ENCODE data around the gene TRMT61A. TPM values are rescaled to one million over a fixed set of nuclear protein-coding genes. Genes with fewer than 3 reads are reported as not detected.

The TRMT61A gene
- total and polyA plus RNA-seq, 2 of the 13 experiments (the other 11 are each of a cell fraction or from before 2014, with no cell fraction given): 6.5 to 13.6 TPM

- TF ChIP-seq AKNA (CRISPR knock-in tag; IDR thresholded peaks at IDR 0.05; ENCODE audit: borderline replicate concordance): no peak
- no peak for TF ChIP-seq MBNL3 (CRISPR knock-in tag; conservative IDR thresholded peaks at IDR 0.05)
- TF ChIP-seq FOXP1 (IDR thresholded peaks at IDR 0.05): no peak
- TF ChIP-seq FOXP1 (CRISPR knock-in tag; IDR thresholded peaks at IDR 0.05): no peak
- no peak for TF ChIP-seq ZNF296 (CRISPR knock-in tag; conservative IDR thresholded peaks at IDR 0.05)
- no peak for TF ChIP-seq ZNF609 (CRISPR knock-in tag; IDR thresholded peaks at IDR 0.05; ENCODE audit: borderline replicate concordance)
- TF ChIP-seq ZNF546 (CRISPR knock-in tag; conservative IDR thresholded peaks at IDR 0.05): 0 out of 2 replicates have a peak, but pooled peaks have one; percentile 23
- no peak for TF ChIP-seq MAF1 (CRISPR knock-in tag; IDR thresholded peaks at IDR 0.05; ENCODE audit: borderline replicate concordance)
- TF ChIP-seq ZNF256 (CRISPR knock-in tag; conservative IDR thresholded peaks at IDR 0.05): no peak
- TF ChIP-seq, protein P1, sequence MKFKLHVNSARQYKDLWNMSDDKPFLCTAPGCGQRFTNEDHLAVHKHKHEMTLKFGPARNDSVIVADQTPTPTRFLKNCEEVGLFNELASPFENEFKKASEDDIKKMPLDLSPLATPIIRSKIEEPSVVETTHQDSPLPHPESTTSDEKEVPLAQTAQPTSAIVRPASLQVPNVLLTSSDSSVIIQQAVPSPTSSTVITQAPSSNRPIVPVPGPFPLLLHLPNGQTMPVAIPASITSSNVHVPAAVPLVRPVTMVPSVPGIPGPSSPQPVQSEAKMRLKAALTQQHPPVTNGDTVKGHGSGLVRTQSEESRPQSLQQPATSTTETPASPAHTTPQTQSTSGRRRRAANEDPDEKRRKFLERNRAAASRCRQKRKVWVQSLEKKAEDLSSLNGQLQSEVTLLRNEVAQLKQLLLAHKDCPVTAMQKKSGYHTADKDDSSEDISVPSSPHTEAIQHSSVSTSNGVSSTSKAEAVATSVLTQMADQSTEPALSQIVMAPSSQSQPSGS (CRISPR knock-in tag; IDR thresholded peaks at IDR 0.05): 0 out of 2 replicates have a peak, but pooled peaks have one; percentile 10
- no peak for TF ChIP-seq ZNF432 (CRISPR knock-in tag; IDR thresholded peaks at IDR 0.05; ENCODE audit: borderline replicate concordance)
- TF ChIP-seq CHD4 (IDR thresholded peaks at IDR 0.05; ENCODE audit: borderline replicate concordance, low read length): no peak
- no peak for TF ChIP-seq ZSCAN12 (CRISPR knock-in tag; IDR thresholded peaks at IDR 0.05)
- TF ChIP-seq ZNF530 (CRISPR knock-in tag; IDR thresholded peaks at IDR 0.05; ENCODE audit: low read depth): no peak
- TF ChIP-seq NFRKB (IDR thresholded peaks at IDR 0.05): no peak
These were observed 33.1 kb downstream of the TRMT61A start (continued) for GRCh38 chr14:103562179-103562428.
